ENCODE data around the gene LMAN2.

The LMAN2 gene

DNA sequence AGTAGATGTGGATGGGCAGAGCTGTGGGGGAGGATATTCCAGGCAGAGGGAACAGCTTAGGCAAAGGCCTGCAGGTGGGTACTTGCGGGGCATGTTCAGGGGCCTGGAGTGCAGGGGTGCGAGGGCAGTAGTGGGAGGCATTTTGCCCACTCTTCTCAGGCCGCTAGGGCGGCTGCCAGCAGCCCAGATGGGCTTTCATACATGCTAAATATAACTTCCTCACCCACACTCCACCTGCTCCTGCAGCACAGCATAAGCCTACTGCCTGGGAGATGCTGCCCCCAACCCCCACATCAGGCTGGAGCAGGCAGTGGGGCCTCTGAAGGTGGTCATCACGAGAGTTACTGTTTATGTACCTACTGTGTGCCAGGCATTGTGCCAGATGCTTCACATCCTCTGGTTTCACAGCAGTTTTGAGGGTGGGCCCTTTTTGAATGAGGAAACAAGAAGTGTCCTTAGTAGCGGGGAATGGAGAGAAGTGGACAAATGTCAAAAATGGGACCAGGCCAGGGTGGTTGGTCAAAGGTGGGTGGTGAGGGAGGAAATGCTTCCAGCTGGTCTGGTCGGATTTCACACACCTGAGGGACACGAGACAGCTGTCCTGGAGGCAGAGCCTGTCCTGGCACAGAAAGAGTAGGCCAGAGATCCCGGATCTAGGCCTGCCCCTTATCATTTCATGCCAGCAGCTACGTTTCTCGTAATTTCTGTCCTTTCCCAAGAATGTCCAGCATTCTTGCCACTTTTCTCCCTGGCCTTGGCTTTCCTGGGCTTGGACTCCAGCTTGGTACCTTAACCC lies 18.4 kb upstream of the LMAN2 start:
- H3K4me3 ChIP-seq (ENCODE audit: low read length): no peak overlapping the region
- 0 out of 2 replicates have a peak overlapping the region, but pooled peaks have one; percentile 13 for H3K9ac ChIP-seq (ENCODE audit: low read length)
- peak overlapping the region; percentile 39; the same call in 1 of the 2 replicates for H3K27ac ChIP-seq (ENCODE audit: low read length)

GRCh38 chr5:177368869-177369644 lies 17.6 kb upstream of the LMAN2 start:
- peak overlapping the region; percentile 39; the same call in 1 of the 2 replicates for H3K27ac ChIP-seq (ENCODE audit: low read length)
- H3K9ac ChIP-seq (ENCODE audit: low read length): no peak overlapping the region
- H3K79me2 ChIP-seq (ENCODE audit: low read length): peaks cover 5% of the 10 kb centered on the region
- H2AFZ ChIP-seq (ENCODE audit: low read length): no peak overlapping the region
- H3K9me3 ChIP-seq (replicated peaks; ENCODE audit: insufficient read depth, low read length): no peaks in the 10 kb centered on the region
- peaks cover 18% of the 10 kb centered on the region for H3F3A ChIP-seq (ENCODE audit: insufficient read depth, low read length)
- H3K36me3 ChIP-seq (replicated peaks; ENCODE audit: insufficient read depth, low read length): no peaks in the 10 kb centered on the region
- H4K20me1 ChIP-seq (ENCODE audit: insufficient read depth, low read length): 0 out of 2 replicates have a peak, but pooled peaks cover 4% of the 10 kb centered on the region
- peak; percentile 47 for DNase-seq
- no peaks in the 10 kb centered on the region for H3K27me3 ChIP-seq (replicated peaks; ENCODE audit: insufficient read depth, low read length)
- peak overlapping the region; percentile 50; the same call in 1 of the 2 replicates for H3K4me2 ChIP-seq (ENCODE audit: low read depth, low read length)
- no peak for TF ChIP-seq EZH2 (optimal IDR thresholded peaks at IDR 0.05; ENCODE audit: low read depth, low read length)
- peak; percentile 87 for TF ChIP-seq CTCF (IDR thresholded peaks at IDR 0.05; ENCODE audit: low read length)
- H3K9me2 ChIP-seq (replicated peaks; ENCODE audit: insufficient read depth, low read length): no peaks in the 10 kb centered on the region
- peaks cover 35% of the 10 kb centered on the region for H3K4me1 ChIP-seq (ENCODE audit: low read length)
- no peak overlapping the region for H3K4me3 ChIP-seq (ENCODE audit: low read length)

More for the DNA sequence above, 18.4 kb upstream of the LMAN2 start:
- Histone ChIP-seq H3K79me2 (ENCODE audit: low read length) (no peaks in the 10 kb centered on the region), H4K20me1 (ENCODE audit: insufficient read depth, low read length) (no peaks in the 10 kb centered on the region), H3K4me1 (ENCODE audit: low read length) (peaks cover 35% of the 10 kb centered on the region), H3K27me3 (replicated peaks; ENCODE audit: insufficient read depth, low read length) (no peaks in the 10 kb centered on the region), H3K36me3 (replicated peaks; ENCODE audit: insufficient read depth, low read length) (no peaks in the 10 kb centered on the region), H3F3A (ENCODE audit: insufficient read depth, low read length) (peaks cover 18% of the 10 kb centered on the region), H2AFZ (ENCODE audit: low read length) (no peak overlapping the region), H3K4me2 (ENCODE audit: low read depth, low read length) (peak overlapping the region; percentile 50), H3K9me3 (replicated peaks; ENCODE audit: insufficient read depth, low read length) (no peaks in the 10 kb centered on the region), H3K9me2 (replicated peaks; ENCODE audit: insufficient read depth, low read length) (no peaks in the 10 kb centered on the region)
- no peak for DNase-seq
- TF ChIP-seq CTCF (IDR thresholded peaks at IDR 0.05; ENCODE audit: low read length): no peak

DNA sequence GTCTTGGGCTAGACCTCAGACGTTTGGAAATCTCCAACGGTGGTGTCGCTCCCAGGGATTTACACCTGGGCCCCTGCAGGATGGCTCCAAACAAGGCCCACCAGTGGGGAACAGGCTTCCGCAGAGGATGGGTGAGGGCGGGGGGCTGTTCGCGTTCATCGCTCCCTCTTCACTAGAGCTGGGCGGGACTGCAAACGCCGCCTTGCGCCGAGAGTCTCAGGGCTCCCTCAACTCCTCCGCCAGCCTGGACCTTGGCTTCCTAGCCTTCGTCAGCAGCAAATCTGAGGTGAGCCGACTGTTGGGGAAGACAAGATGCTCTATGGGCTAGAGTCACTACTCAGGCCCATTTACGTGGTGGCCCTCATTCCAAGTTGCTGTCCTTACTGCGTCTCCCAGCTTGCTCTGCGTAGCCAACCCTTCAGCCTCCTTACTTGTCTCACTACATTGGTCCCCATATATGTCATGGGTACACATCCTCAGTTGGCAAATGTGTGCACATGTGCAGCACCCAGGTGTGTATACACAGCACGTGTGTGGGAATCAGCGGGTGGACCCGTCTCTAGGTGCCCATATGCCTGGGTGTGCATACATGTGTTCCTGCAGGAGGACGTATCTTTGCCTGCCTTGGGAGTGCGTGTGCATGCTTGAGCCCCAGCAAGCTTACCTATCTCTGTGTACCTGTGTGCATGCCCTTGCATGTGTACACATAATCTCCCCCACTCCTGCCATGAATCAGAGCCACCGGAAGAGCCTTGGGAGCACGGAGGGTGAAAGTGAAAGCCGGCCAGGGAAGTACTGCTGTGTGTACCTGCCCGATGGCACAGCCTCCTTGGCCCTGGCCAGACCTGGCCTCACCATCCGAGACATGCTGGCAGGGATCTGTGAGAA lies 16.8 kb upstream of the LMAN2 start:
- H3K27ac ChIP-seq (ENCODE audit: low read length): no peak overlapping the region
- peaks cover 13% of the 10 kb centered on the region for H3K79me2 ChIP-seq (ENCODE audit: low read length)
- peaks cover 18% of the 10 kb centered on the region for H3F3A ChIP-seq (ENCODE audit: insufficient read depth, low read length)
- H3K9me2 ChIP-seq (replicated peaks; ENCODE audit: insufficient read depth, low read length): no peaks in the 10 kb centered on the region
- no peaks in the 10 kb centered on the region for H3K9me3 ChIP-seq (replicated peaks; ENCODE audit: insufficient read depth, low read length)
- no peaks in the 10 kb centered on the region for H3K36me3 ChIP-seq (replicated peaks; ENCODE audit: insufficient read depth, low read length)
- peaks cover 35% of the 10 kb centered on the region for H3K4me1 ChIP-seq (ENCODE audit: low read length)
- H3K27me3 ChIP-seq (replicated peaks; ENCODE audit: insufficient read depth, low read length): no peaks in the 10 kb centered on the region
- no peak for DNase-seq
- no peak overlapping the region for H3K4me2 ChIP-seq (ENCODE audit: low read depth, low read length)
- H3K9ac ChIP-seq (ENCODE audit: low read length): no peak overlapping the region
- TF ChIP-seq CTCF (IDR thresholded peaks at IDR 0.05; ENCODE audit: low read length) (no peak), EZH2phosphoT487 (IDR thresholded peaks at IDR 0.05; ENCODE audit: low read length) (no peak), EZH2 (optimal IDR thresholded peaks at IDR 0.05; ENCODE audit: low read depth, low read length) (no peak)
- H3K4me3 ChIP-seq (ENCODE audit: low read length): no peak overlapping the region
- H4K20me1 ChIP-seq (ENCODE audit: insufficient read depth, low read length): 0 out of 2 replicates have a peak, but pooled peaks cover 6% of the 10 kb centered on the region
- no peak overlapping the region for H2AFZ ChIP-seq (ENCODE audit: low read length)
